Osteocyte (in vitro differentiated cells): ENCODE data around the gene DOCK1. TPM values are rescaled to one million over a fixed set of nuclear protein-coding genes. Genes with fewer than 3 reads are reported as not detected.

Experiments used
- DNase-seq: peaks from one replicate; pipeline ENCODE4 v3.0.0; 2021; ENCODE audit warnings: mixed read lengths; ENCODE audit not compliant: unreplicated experiment; ENCODE audit errors: extremely low spot score
- H3K27ac Mint-ChIP-seq: one replicate; pipeline ENCODE4 v1.8.0; 2021; ENCODE audit warnings: mild to moderate bottlenecking, mixed read lengths; ENCODE audit not compliant: unreplicated experiment
- H3K27me3 Mint-ChIP-seq: one replicate; pipeline ENCODE4 v1.8.0; 2021; ENCODE audit warnings: mixed read lengths; ENCODE audit not compliant: unreplicated experiment
- H3K36me3 Mint-ChIP-seq: one replicate; pipeline ENCODE4 v1.8.0; 2021; ENCODE audit warnings: mixed read lengths; ENCODE audit not compliant: unreplicated experiment
- H3K4me1 Mint-ChIP-seq: one replicate; pipeline ENCODE4 v1.8.0; 2021; ENCODE audit warnings: mixed read lengths; ENCODE audit not compliant: unreplicated experiment
- H3K4me3 Mint-ChIP-seq: one replicate; pipeline ENCODE4 v1.8.0; 2021; ENCODE audit warnings: mild to moderate bottlenecking, moderate library complexity, mixed read lengths; ENCODE audit not compliant: unreplicated experiment
- H3K9me3 Mint-ChIP-seq: one replicate; pipeline ENCODE4 v1.8.0; 2021; ENCODE audit warnings: mixed read lengths; ENCODE audit not compliant: unreplicated experiment
- CTCF ChIP-seq: fragments of 200-600 bp; sonication (generic); IDR thresholded peaks from 2 replicates; pipeline ENCODE4 v1.5.0; 2021; ENCODE audit warnings: antibody characterized with exemption, mild to moderate bottlenecking, moderate library complexity
- total RNA-seq: library from RNA; stranded (reverse); gene quantifications from 2 replicates; pipeline ENCODE4 v1.2.1, GENCODE V29; 2021

DOCK1 gene
- total RNA-seq, 1 donor from 2014 or later = 66.3 TPM

- TF ChIP-seq CTCF = no peak
- H3K36me3 Mint-ChIP-seq = peaks cover 34% of the 10 kb centered on the region
- no peaks in the 10 kb centered on the region for H3K9me3 Mint-ChIP-seq
- no peak overlapping the region for H3K27ac Mint-ChIP-seq
- H3K4me3 Mint-ChIP-seq = no peak overlapping the region
- no peak for DNase-seq
- H3K27me3 Mint-ChIP-seq = no peaks in the 10 kb centered on the region
- no peaks in the 10 kb centered on the region for H3K4me1 Mint-ChIP-seq
Measured at GRCh38 chr10:127133225-127133624, 228.0 kb downstream of the DOCK1 start.

GRCh38 chr10:127133672-127134500, 228.7 kb downstream of the DOCK1 start:
- H3K36me3 Mint-ChIP-seq = peaks cover 31% of the 10 kb centered on the region
- no peak overlapping the region for H3K27ac Mint-ChIP-seq
- H3K27me3 Mint-ChIP-seq = no peaks in the 10 kb centered on the region
- no peaks in the 10 kb centered on the region for H3K9me3 Mint-ChIP-seq
- no peak for DNase-seq
- H3K4me1 Mint-ChIP-seq = no peaks in the 10 kb centered on the region
- H3K4me3 Mint-ChIP-seq = no peak overlapping the region
- TF ChIP-seq CTCF = no peak

GRCh38 chr10:127135844-127136577, 230.8 kb downstream of the DOCK1 start:
- Mint-ChIP-seq H3K4me1 (no peaks in the 10 kb centered on the region), H3K36me3 (peaks cover 26% of the 10 kb centered on the region), H3K27me3 (no peaks in the 10 kb centered on the region), H3K9me3 (no peaks in the 10 kb centered on the region), H3K27ac (no peak overlapping the region), H3K4me3 (no peak overlapping the region)
- no peak for TF ChIP-seq CTCF
- no peak for DNase-seq

GRCh38 chr10:127137391-127137790, 232.2 kb downstream of the DOCK1 start:
- Mint-ChIP-seq H3K4me3 (no peak overlapping the region), H3K27me3 (no peaks in the 10 kb centered on the region), H3K27ac (no peak overlapping the region), H3K36me3 (peaks cover 23% of the 10 kb centered on the region), H3K9me3 (no peaks in the 10 kb centered on the region), H3K4me1 (no peaks in the 10 kb centered on the region)
- TF ChIP-seq CTCF = no peak
- no peak for DNase-seq

- DNase-seq = no peak
- peaks cover 23% of the 10 kb centered on the region for H3K36me3 Mint-ChIP-seq
- H3K4me1 Mint-ChIP-seq = no peaks in the 10 kb centered on the region
- no peaks in the 10 kb centered on the region for H3K9me3 Mint-ChIP-seq
- no peak for TF ChIP-seq CTCF
- no peak overlapping the region for H3K4me3 Mint-ChIP-seq
- no peak overlapping the region for H3K27ac Mint-ChIP-seq
- no peaks in the 10 kb centered on the region for H3K27me3 Mint-ChIP-seq
Measured at GRCh38 chr10:127142136-127142535, 236.9 kb downstream of the DOCK1 start.
